CD14-positive monocyte (primary cell): Measurements from ENCODE around the gene FAM13A. TPM values are rescaled to one million over a fixed set of nuclear protein-coding genes. Genes with fewer than 3 reads are reported as not detected.
"Not testable (repeated sequence)": the region's sequence is repeated elsewhere in the genome, so short reads cannot be mapped to it uniquely, and the experiment has no call there.

Experiments
- DNase-seq, 3 donors: peaks; one replicate each; pipeline ENCODE4 v3.0.0-alpha.2; 2011 to 2022
- H2AFZ ChIP-seq: 2 replicates; pipeline ENCODE4 v1.6.0; 2012; ENCODE audit warnings: mild to moderate bottlenecking, low read depth, low read length, inconsistent platforms; ENCODE audit not compliant: insufficient read depth, poor library complexity, severe bottlenecking
- H3K27ac ChIP-seq, 2 donors: 1 replicate in 1 of 2; 2 replicates in 1 of 2; pipeline ENCODE4 v1.5.1; 2012 to 2013; ENCODE audit warnings: low read length in 2 of 2, control low read depth in 1 of 2, inconsistent platforms in 1 of 2, low read depth in 1 of 2, mild to moderate bottlenecking in 1 of 2
- H3K27me3 ChIP-seq, 2 donors: one replicate each; pipeline versions ENCODE4 v1.6.0 to v1.6.1; 2011 to 2013; ENCODE audit warnings: low read length in 2 of 2; ENCODE audit not compliant: control insufficient read depth in 2 of 2, insufficient read depth in 2 of 2
- H3K36me3 ChIP-seq, 2 donors: replicated peaks in 1 of 2; 1 replicate in 1 of 2; 2 replicates in 1 of 2; pipeline versions ENCODE4 v1.5.1 to v1.6.1; 2012 to 2013; ENCODE audit warnings: low read length in 2 of 2, control low read depth in 1 of 2, inconsistent platforms in 1 of 2, mild to moderate bottlenecking in 1 of 2; ENCODE audit not compliant: insufficient read depth in 2 of 2, control insufficient read depth in 1 of 2
- H3K4me1 ChIP-seq, 2 donors: 1 replicate in 1 of 2; 2 replicates in 1 of 2; pipeline versions ENCODE4 v1.5.1 to v1.6.1; 2012 to 2013; ENCODE audit warnings: low read length in 2 of 2, control low read depth in 1 of 2, inconsistent platforms in 1 of 2, mild to moderate bottlenecking in 1 of 2, moderate library complexity in 1 of 2; ENCODE audit not compliant: insufficient read depth in 2 of 2, control insufficient read depth in 1 of 2
- H3K4me2 ChIP-seq: replicated peaks from 2 replicates; pipeline ENCODE3; 2012; ENCODE audit warnings: low read length, moderate library complexity, mild to moderate bottlenecking; ENCODE audit not compliant: poor library complexity, severe bottlenecking; ENCODE audit errors: extremely low read depth
- H3K4me3 ChIP-seq, 3 experiments: fragments of 200-600 bp in 1 of 3; sonication (generic) in 1 of 3; replicated peaks in 1 of 3; 1 replicate in 2 of 3; 2 replicates in 1 of 3; pipeline ENCODE4 v1.5.1; 2011 to 2013; ENCODE audit warnings: low read length in 3 of 3, mild to moderate bottlenecking in 3 of 3, control low read depth in 2 of 3, low read depth in 2 of 3, inconsistent platforms in 1 of 3, moderate library complexity in 1 of 3
- H3K79me2 ChIP-seq: 2 replicates; pipeline ENCODE4 v1.6.0; 2012; ENCODE audit warnings: mild to moderate bottlenecking, control low read depth, inconsistent platforms, low read length, moderate library complexity; ENCODE audit not compliant: insufficient read depth
- H3K9ac ChIP-seq: 2 replicates; pipeline ENCODE4 v1.6.0; 2017; ENCODE audit warnings: low read length, mild to moderate bottlenecking; ENCODE audit not compliant: insufficient read depth, poor library complexity, severe bottlenecking
- H3K9me3 ChIP-seq, 2 donors: replicated peaks in 1 of 2; 1 replicate in 1 of 2; 2 replicates in 1 of 2; pipeline versions ENCODE4 v1.5.1 to v1.6.1; 2012 to 2013; ENCODE audit warnings: low read length in 2 of 2, control low read depth in 1 of 2; ENCODE audit not compliant: control insufficient read depth in 1 of 2, insufficient read depth in 1 of 2
- H4K20me1 ChIP-seq: 2 replicates; pipeline ENCODE4 v1.6.0; 2012; ENCODE audit warnings: mild to moderate bottlenecking, low read length, control low read depth, moderate library complexity; ENCODE audit not compliant: insufficient read depth
- H3K27ac Mint-ChIP-seq, 7 donors: one replicate each; pipeline ENCODE4 v1.8.0; 2020; ENCODE audit warnings: mild to moderate bottlenecking in 7 of 7, mixed read lengths in 7 of 7, moderate library complexity in 6 of 7, inconsistent platforms in 2 of 7
- H3K27me3 Mint-ChIP-seq, 3 donors: one replicate each; pipeline ENCODE4 v1.8.0; 2021 to 2022; ENCODE audit warnings: low read depth in 3 of 3, mild to moderate bottlenecking in 3 of 3, mixed read lengths in 3 of 3, moderate library complexity in 3 of 3, inconsistent platforms in 1 of 3
- H3K36me3 Mint-ChIP-seq, 2 donors: one replicate each; pipeline ENCODE4 v1.8.0; 2020; ENCODE audit warnings: mixed read lengths in 2 of 2, inconsistent platforms in 1 of 2, mild to moderate bottlenecking in 1 of 2
- H3K4me1 Mint-ChIP-seq: one replicate; pipeline ENCODE4 v1.8.0; 2020; ENCODE audit warnings: mild to moderate bottlenecking, mixed read lengths
- H3K4me3 Mint-ChIP-seq, 2 donors: one replicate each; pipeline ENCODE4 v1.8.0; 2020; ENCODE audit warnings: mild to moderate bottlenecking in 2 of 2, mixed read lengths in 2 of 2, moderate library complexity in 1 of 2
- H3K9me3 Mint-ChIP-seq, 7 donors: one replicate each; pipeline ENCODE4 v1.8.0; 2020 to 2022; ENCODE audit warnings: mixed read lengths in 7 of 7, mild to moderate bottlenecking in 6 of 7, moderate library complexity in 6 of 7, inconsistent platforms in 2 of 7
- WGBS: methylation state at CpG from one replicate; pipeline ENCODE4 v1.1.5; 2013; ENCODE audit warnings: missing lambda C conversion rate; ENCODE audit not compliant: insufficient coverage; 5-methylcytosine and 5-hydroxymethylcytosine counted together
- intact Hi-C, 2 donors: fragments of 100-400 bp; cut with micrococcal nuclease; formaldehyde crosslinking; loops; one replicate each; pipeline versions ENCODE4 v1.15.0 to v1.15.1; 2023
- polyA plus RNA-seq, 3 donors: library from polyadenylated mRNA; depleted of rRNA in 1 of 3; unstranded in 2 of 3; stranded (reverse) in 1 of 3; fragments of 300-500 nt in 2 of 3; fragments of >200 nt in 1 of 3; fragmentation: Illumina TruSeq in 2 of 3; gene quantifications; 1 replicate in 2 of 3; 2 replicates in 1 of 3; pipeline ENCODE4 v1.2.3, GENCODE V29; 2012 to 2021
- TF ChIP-seq, protein P1 (sequence below): fragments of 200-600 bp; IDR thresholded peaks from one replicate; pipeline ENCODE4 v1.8.0; 2022; ENCODE audit warnings: antibody characterized with exemption, mild to moderate bottlenecking

FAM13A gene
- polyA plus RNA-seq, 3 donors, result 5.3 to 20.0 (median 6.5) TPM

DNA sequence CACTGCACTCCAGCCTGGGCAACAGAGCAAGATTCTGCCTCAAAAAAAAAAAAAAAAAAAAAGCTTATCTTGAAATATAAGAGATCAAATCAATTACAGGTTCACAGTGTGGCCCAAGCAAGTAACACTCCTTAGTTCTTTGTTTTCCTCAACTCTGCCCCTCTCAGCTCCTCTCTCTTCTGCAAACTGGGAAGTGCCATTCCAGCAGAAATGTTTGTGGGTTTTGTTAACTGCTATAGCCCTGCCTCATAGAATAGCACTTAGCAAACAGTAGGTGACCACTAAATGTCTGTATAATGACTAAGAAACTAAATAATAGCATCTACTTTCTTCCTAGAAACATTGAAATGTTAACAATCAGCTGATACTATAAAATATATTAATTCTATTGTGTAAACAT is 199.4 kb downstream of the FAM13A start:
- H3K4me3 ChIP-seq, result no peak overlapping the region
- peak overlapping the region in 6 of 7 donors; percentile 32 to 98 (median 73) for H3K27ac Mint-ChIP-seq
- H3K27ac ChIP-seq, result peak overlapping the region in 1 of 2 donors; percentile 83
- TF ChIP-seq, protein P1, sequence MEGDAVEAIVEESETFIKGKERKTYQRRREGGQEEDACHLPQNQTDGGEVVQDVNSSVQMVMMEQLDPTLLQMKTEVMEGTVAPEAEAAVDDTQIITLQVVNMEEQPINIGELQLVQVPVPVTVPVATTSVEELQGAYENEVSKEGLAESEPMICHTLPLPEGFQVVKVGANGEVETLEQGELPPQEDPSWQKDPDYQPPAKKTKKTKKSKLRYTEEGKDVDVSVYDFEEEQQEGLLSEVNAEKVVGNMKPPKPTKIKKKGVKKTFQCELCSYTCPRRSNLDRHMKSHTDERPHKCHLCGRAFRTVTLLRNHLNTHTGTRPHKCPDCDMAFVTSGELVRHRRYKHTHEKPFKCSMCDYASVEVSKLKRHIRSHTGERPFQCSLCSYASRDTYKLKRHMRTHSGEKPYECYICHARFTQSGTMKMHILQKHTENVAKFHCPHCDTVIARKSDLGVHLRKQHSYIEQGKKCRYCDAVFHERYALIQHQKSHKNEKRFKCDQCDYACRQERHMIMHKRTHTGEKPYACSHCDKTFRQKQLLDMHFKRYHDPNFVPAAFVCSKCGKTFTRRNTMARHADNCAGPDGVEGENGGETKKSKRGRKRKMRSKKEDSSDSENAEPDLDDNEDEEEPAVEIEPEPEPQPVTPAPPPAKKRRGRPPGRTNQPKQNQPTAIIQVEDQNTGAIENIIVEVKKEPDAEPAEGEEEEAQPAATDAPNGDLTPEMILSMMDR, result no peak
- no peak overlapping the region for H2AFZ ChIP-seq
- DNase-seq, result peak in 2 of 3 donors; percentile 10 to 12
- H3K9ac ChIP-seq, result no peak overlapping the region
- H3K4me3 Mint-ChIP-seq, result no peak overlapping the region
- peaks cover 0 to 3% (median 0%) of the 10 kb centered on the region in 3 donors for H3K27me3 Mint-ChIP-seq
- intact Hi-C loops, result no loop called here
- peaks cover 43% of the 10 kb centered on the region for H3K4me1 Mint-ChIP-seq
- no peaks in the 10 kb centered on the region for H3K36me3 ChIP-seq
- H4K20me1 ChIP-seq, result no peaks in the 10 kb centered on the region
- H3K79me2 ChIP-seq, result no peaks in the 10 kb centered on the region
- no peaks in the 10 kb centered on the region for H3K27me3 ChIP-seq
- no peaks in the 10 kb centered on the region for H3K36me3 Mint-ChIP-seq
- peaks cover 41 to 42% of the 10 kb centered on the region in 2 donors for H3K4me1 ChIP-seq
- H3K4me2 ChIP-seq, result peak overlapping the region; percentile 60
- no peaks in the 10 kb centered on the region for H3K9me3 Mint-ChIP-seq
- H3K9me3 ChIP-seq, result no peaks in the 10 kb centered on the region

DNA sequence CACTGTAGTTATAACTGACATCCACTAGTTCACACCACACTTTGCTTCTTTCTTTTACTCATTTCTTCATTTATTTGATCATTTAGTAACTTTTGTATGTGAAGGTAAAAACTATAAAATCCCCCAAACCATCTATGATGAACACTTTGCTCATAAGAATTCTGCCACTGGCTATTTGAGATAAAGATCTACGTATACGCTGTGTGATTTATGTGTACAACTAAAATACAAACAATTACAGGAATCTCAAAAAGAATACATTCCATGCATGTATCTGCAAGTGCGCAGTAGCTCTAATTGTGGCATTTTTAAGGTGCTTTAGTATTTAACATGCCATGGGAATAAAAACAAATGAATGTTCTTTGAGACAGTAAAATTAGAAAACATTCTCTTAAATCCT is 202.5 kb downstream of the FAM13A start:
- peaks cover 0 to 1% (median 0%) of the 10 kb centered on the region in 7 donors for H3K9me3 Mint-ChIP-seq
- no peak overlapping the region for H3K27ac ChIP-seq
- no peak for DNase-seq
- H3K9me3 ChIP-seq, result no peaks in the 10 kb centered on the region
- peaks cover 21 to 23% of the 10 kb centered on the region in 2 donors for H3K4me1 ChIP-seq
- H3K4me3 Mint-ChIP-seq, result no peak overlapping the region
- TF ChIP-seq, protein P1, result no peak
- no peak overlapping the region for H3K27ac Mint-ChIP-seq
- H2AFZ ChIP-seq, result no peak overlapping the region
- H3K79me2 ChIP-seq, result no peaks in the 10 kb centered on the region
- H3K27me3 Mint-ChIP-seq, result peaks cover 0 to 3% (median 0%) of the 10 kb centered on the region in 3 donors
- H3K36me3 ChIP-seq, result no peaks in the 10 kb centered on the region
- no peak overlapping the region for H3K9ac ChIP-seq
- H3K4me1 Mint-ChIP-seq, result peaks cover 26% of the 10 kb centered on the region
- H3K4me2 ChIP-seq, result no peak overlapping the region
- H3K4me3 ChIP-seq, result no peak overlapping the region
- H3K36me3 Mint-ChIP-seq, result peaks cover 0 to 1% of the 10 kb centered on the region in 2 donors
- H4K20me1 ChIP-seq, result no peaks in the 10 kb centered on the region
- no peaks in the 10 kb centered on the region for H3K27me3 ChIP-seq
- no CpG with 5 or more reads among the region's 3 CpGs for WGBS
- intact Hi-C loops, result no loop called here

DNA sequence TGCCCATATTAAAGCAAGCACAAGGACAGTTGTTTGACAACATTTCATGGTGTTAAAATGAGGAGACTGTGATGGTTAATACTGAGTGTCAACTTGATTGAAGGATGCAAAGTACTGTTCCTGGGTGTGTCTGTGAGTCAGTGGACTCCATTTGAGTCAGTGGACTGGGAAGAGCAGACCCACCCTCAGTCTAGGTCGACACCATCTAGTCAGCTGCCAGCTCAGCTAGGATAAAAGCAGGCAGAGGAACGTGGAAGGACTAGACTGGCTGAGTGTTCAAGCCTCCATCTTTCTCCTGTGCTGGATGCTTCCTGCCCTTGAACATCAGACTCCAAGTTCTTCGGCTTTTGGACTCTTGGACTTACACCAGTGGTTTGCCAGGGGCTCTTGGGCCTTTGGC is 203.4 kb downstream of the FAM13A start:
- H3K9me3 ChIP-seq, H3K27ac Mint-ChIP-seq, H3K9ac ChIP-seq, H2AFZ ChIP-seq, H3K36me3 Mint-ChIP-seq, H3K36me3 ChIP-seq, H3K27me3 Mint-ChIP-seq, H4K20me1 ChIP-seq, H3K4me2 ChIP-seq, H3K79me2 ChIP-seq, H3K4me3 ChIP-seq, DNase-seq, H3K27ac ChIP-seq, H3K9me3 Mint-ChIP-seq, H3K27me3 ChIP-seq, H3K4me3 Mint-ChIP-seq, intact Hi-C loops: not testable (repeated sequence)
- peaks cover 17% of the 10 kb centered on the region for H3K4me1 Mint-ChIP-seq
- 84% methylated on average over 3 of the region's 3 CpGs for WGBS
- peaks cover 15% of the 10 kb centered on the region in 2 donors for H3K4me1 ChIP-seq
